ENCODE data around the gene C5orf47.

DNA sequence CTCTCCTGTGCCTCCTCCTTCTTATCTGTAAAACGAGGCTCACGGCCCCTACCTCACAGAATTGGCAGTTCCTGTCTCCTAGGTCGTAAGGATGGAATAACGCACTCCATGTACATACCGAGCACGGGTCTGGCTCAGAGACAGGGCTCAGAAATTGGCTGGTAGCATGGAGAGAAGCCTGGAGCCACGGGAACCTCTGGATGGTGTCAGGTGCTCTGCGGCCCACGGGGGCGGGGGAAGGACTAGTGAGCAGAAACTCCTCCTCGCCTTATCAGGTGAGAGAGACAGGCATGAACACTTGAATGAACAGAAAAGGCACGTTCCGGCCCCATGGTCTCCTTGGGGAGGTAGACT lies 15.4 kb upstream of the C5orf47 start:
- TF ChIP-seq, protein P1, sequence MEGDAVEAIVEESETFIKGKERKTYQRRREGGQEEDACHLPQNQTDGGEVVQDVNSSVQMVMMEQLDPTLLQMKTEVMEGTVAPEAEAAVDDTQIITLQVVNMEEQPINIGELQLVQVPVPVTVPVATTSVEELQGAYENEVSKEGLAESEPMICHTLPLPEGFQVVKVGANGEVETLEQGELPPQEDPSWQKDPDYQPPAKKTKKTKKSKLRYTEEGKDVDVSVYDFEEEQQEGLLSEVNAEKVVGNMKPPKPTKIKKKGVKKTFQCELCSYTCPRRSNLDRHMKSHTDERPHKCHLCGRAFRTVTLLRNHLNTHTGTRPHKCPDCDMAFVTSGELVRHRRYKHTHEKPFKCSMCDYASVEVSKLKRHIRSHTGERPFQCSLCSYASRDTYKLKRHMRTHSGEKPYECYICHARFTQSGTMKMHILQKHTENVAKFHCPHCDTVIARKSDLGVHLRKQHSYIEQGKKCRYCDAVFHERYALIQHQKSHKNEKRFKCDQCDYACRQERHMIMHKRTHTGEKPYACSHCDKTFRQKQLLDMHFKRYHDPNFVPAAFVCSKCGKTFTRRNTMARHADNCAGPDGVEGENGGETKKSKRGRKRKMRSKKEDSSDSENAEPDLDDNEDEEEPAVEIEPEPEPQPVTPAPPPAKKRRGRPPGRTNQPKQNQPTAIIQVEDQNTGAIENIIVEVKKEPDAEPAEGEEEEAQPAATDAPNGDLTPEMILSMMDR (IDR thresholded peaks at IDR 0.05): no peak
- TF ChIP-seq POLR2A (IDR thresholded peaks at IDR 0.05): no peak
